ENCODE data around the gene PIEZO2. TPM values are rescaled to one million over a fixed set of nuclear protein-coding genes. Genes with fewer than 3 reads are reported as not detected.
A peak's percentile ranks its signal among the peaks of the same experiment; 100 is the strongest.

The PIEZO2 gene
- total and polyA plus RNA-seq, 8 donors = 0.38 to 11.1 (median 3.0) TPM

GRCh38 chr18:10909724-10910123, 239.6 kb downstream of the PIEZO2 start:
- Histone ChIP-seq H3K9me3 (no peaks in the 10 kb centered on the region), H3K4me3 (no peak overlapping the region), H3K4me1 (no peaks in the 10 kb centered on the region), H3K27ac (no peak overlapping the region), H3K36me3 (no peaks in the 10 kb centered on the region), H3K27me3 (no peaks in the 10 kb centered on the region)
- 78 to 84% methylated on average over 4 of the region's 4 CpGs for WGBS, 2 donors
- no peak for FAIRE-seq
- intact Hi-C loops (cut with DNase I) = no loop called here
- no peak for TF ChIP-seq CTCF (IDR thresholded peaks at IDR 0.05)
- DNase-seq = no peak
- no peak for ATAC-seq

GRCh38 chr18:10908760-10909159, 240.6 kb downstream of the PIEZO2 start:
- no peaks in the 10 kb centered on the region for H3K27me3 ChIP-seq
- H3K4me3 ChIP-seq = no peak overlapping the region
- no peaks in the 10 kb centered on the region for H3K36me3 ChIP-seq
- no peak for TF ChIP-seq CTCF (IDR thresholded peaks at IDR 0.05)
- intact Hi-C loops (cut with DNase I) = no loop called here
- no peak overlapping the region for H3K27ac ChIP-seq
- 65 to 74% methylated on average over 5 of the region's 5 CpGs for WGBS, 2 donors
- H3K9me3 ChIP-seq = no peaks in the 10 kb centered on the region
- H3K4me1 ChIP-seq = no peaks in the 10 kb centered on the region
- DNase-seq (no peak), FAIRE-seq (no peak), ATAC-seq (no peak)

- intact Hi-C loops (cut with DNase I) = no loop called here
- no peaks in the 10 kb centered on the region for H3K4me1 ChIP-seq
- FAIRE-seq (no peak), DNase-seq (no peak), ATAC-seq (no peak)
- H3K4me3 ChIP-seq = no peak overlapping the region
- no peaks in the 10 kb centered on the region for H3K9me3 ChIP-seq
- no peak overlapping the region for H3K27ac ChIP-seq
- H3K36me3 ChIP-seq = no peaks in the 10 kb centered on the region
- no peaks in the 10 kb centered on the region for H3K27me3 ChIP-seq
- 59 to 72% methylated on average over 1 of the region's 1 CpG for WGBS, 2 donors
- TF ChIP-seq CTCF (IDR thresholded peaks at IDR 0.05) = no peak
Measured at GRCh38 chr18:10907749-10908148, 241.6 kb downstream of the PIEZO2 start.

- Histone ChIP-seq H3K4me3 (no peak overlapping the region), H3K4me1 (peaks cover 0 to 3% (median 0%) of the 10 kb centered on the region in 3 donors), H3K9me3 (no peaks in the 10 kb centered on the region), H3K36me3 (no peaks in the 10 kb centered on the region), H3K27ac (no peak overlapping the region), H3K27me3 (no peaks in the 10 kb centered on the region)
- ATAC-seq (no peak), DNase-seq (no peak), FAIRE-seq (no peak)
- no peak for TF ChIP-seq CTCF (IDR thresholded peaks at IDR 0.05)
- intact Hi-C loops (cut with DNase I) = no loop called here
- 66 to 76% methylated on average over 2 of the region's 2 CpGs for WGBS, 2 donors
Measured at GRCh38 chr18:10901329-10901728, 248.0 kb downstream of the PIEZO2 start.

- Histone ChIP-seq H3K4me1 (peaks cover 0 to 3% (median 0%) of the 10 kb centered on the region in 3 donors), H3K27me3 (no peaks in the 10 kb centered on the region), H3K27ac (no peak overlapping the region), H3K9me3 (no peaks in the 10 kb centered on the region), H3K4me3 (no peak overlapping the region), H3K36me3 (no peaks in the 10 kb centered on the region)
- intact Hi-C loops (cut with DNase I) = no loop called here
- no peak for FAIRE-seq
- peak in 1 of 4 donors; percentile 48 for ATAC-seq
- DNase-seq = no peak
- WGBS, 2 donors = 35 to 48% methylated on average over 4 of the region's 4 CpGs
- TF ChIP-seq CTCF (IDR thresholded peaks at IDR 0.05) = no peak
Measured at GRCh38 chr18:10900435-10900834, 248.9 kb downstream of the PIEZO2 start.
